Endodermal cell (in vitro differentiated cells): Measurements from ENCODE around the gene DNM3. TPM values are rescaled to one million over a fixed set of nuclear protein-coding genes. Genes with fewer than 3 reads are reported as not detected.

Experiments used
- DNase-seq: peaks from one replicate; pipeline ENCODE4 v3.0.0-alpha.2; 2017
- H3K27ac ChIP-seq: 2 replicates; pipeline ENCODE4 v1.5.1; 2013; ENCODE audit warnings: mild to moderate bottlenecking, low read depth, low read length, moderate library complexity
- H3K27me3 ChIP-seq: 2 replicates; pipeline ENCODE4 v1.6.1; 2013; ENCODE audit warnings: mild to moderate bottlenecking, low read length, moderate library complexity; ENCODE audit not compliant: insufficient read depth, control insufficient read depth, poor library complexity, severe bottlenecking
- H3K36me3 ChIP-seq: 2 replicates; pipeline ENCODE4 v1.7.0; 2013; ENCODE audit warnings: mild to moderate bottlenecking, low read length, moderate library complexity; ENCODE audit not compliant: control insufficient read depth, insufficient read depth
- H3K4me1 ChIP-seq: one replicate; pipeline ENCODE4 v1.7.0; 2013; ENCODE audit warnings: low read length; ENCODE audit not compliant: control insufficient read depth, insufficient read depth
- H3K4me3 ChIP-seq: 2 replicates; pipeline ENCODE4 v1.5.1; 2013; ENCODE audit warnings: mild to moderate bottlenecking, low read length, moderate library complexity
- H3K9ac ChIP-seq: 2 replicates; pipeline ENCODE4 v1.6.1; 2013; ENCODE audit warnings: mild to moderate bottlenecking, low read length, moderate library complexity; ENCODE audit not compliant: poor library complexity, severe bottlenecking; ENCODE audit errors: extremely low read depth
- H3K9me3 ChIP-seq: 2 replicates; pipeline ENCODE4 v1.6.1; 2013; ENCODE audit warnings: mild to moderate bottlenecking, low read length, moderate library complexity; ENCODE audit not compliant: control insufficient read depth
- H3K27ac Mint-ChIP-seq: 2 replicates; pipeline ENCODE4 v1.8.0; 2020; ENCODE audit warnings: mixed read lengths
- H3K27me3 Mint-ChIP-seq: 2 replicates; pipeline ENCODE4 v1.8.0; 2021; ENCODE audit warnings: mild to moderate bottlenecking, mixed read lengths; ENCODE audit not compliant: insufficient read depth
- H3K36me3 Mint-ChIP-seq: 2 replicates; pipeline ENCODE4 v1.8.0; 2020; ENCODE audit warnings: low read depth, mixed read lengths
- H3K4me1 Mint-ChIP-seq: 2 replicates; pipeline ENCODE4 v1.8.0; 2020; ENCODE audit warnings: mixed read lengths
- H3K4me3 Mint-ChIP-seq: 2 replicates; pipeline ENCODE4 v1.8.0; 2020; ENCODE audit warnings: mild to moderate bottlenecking, moderate library complexity, mixed read lengths
- H3K9me3 Mint-ChIP-seq: 2 replicates; pipeline ENCODE4 v1.8.0; 2020; ENCODE audit warnings: mild to moderate bottlenecking, mixed read lengths
- WGBS, 2 experiments: methylation state at CpG; one replicate each; pipeline versions ENCODE4 v1.1.5 to v1.1.7; 2013; ENCODE audit warnings: missing lambda C conversion rate in 2 of 2, mixed read lengths in 1 of 2; ENCODE audit not compliant: insufficient coverage in 1 of 2, insufficient read length in 1 of 2; 5-methylcytosine and 5-hydroxymethylcytosine counted together
- total RNA-seq, 2 donors: library from RNA; stranded (reverse); fragmentation: NEBNext Ultra II Directional in 1 of 2; extraction: Animal tissue kit (Norgen Biotek cat#: 25700) in 1 of 2; gene quantifications; 2 replicates in 1 of 2; 3 replicates in 1 of 2; pipeline ENCODE4 v1.2.1, GENCODE V29; 2021
- TF ChIP-seq, protein P1 (sequence below): fragments of 200-600 bp; sonication (generic); conservative IDR thresholded peaks from 2 replicates; pipeline ENCODE4 v1.5.0; 2021; ENCODE audit warnings: antibody characterized with exemption, mild to moderate bottlenecking

DNM3 gene
- total RNA-seq, 2 donors from 2014 or later, result 0.53 to 1.8 TPM

DNA sequence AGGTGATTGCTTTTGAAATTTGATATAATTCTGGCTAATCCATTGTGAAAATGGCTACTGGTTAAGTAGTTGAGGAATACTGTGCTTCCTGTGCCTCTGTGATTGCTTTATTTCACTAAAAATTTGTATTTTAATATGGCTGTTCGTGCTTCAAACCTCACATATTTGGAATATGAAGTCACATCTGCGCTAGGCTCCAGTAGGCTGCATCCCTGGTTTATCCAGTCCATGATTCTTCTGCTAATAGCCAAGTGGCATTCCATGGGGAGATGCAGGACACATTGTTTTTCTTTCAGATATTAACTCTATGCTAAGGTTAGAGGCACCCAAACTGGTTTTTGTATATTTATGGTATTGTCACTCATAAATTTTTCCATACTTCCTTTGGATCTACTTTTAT is 25.9 kb downstream of the DNM3 start:
- no peaks in the 10 kb centered on the region for H3K9me3 ChIP-seq
- Mint-ChIP-seq H3K27me3 (no peaks in the 10 kb centered on the region), H3K4me1 (peaks cover 4% of the 10 kb centered on the region), H3K36me3 (no peaks in the 10 kb centered on the region), H3K4me3 (no peak overlapping the region), H3K9me3 (no peaks in the 10 kb centered on the region), H3K27ac (no peak overlapping the region)
- 91 to 93% methylated on average over 2 of the region's 2 CpGs for WGBS, 2 experiments
- TF ChIP-seq, protein P1, sequence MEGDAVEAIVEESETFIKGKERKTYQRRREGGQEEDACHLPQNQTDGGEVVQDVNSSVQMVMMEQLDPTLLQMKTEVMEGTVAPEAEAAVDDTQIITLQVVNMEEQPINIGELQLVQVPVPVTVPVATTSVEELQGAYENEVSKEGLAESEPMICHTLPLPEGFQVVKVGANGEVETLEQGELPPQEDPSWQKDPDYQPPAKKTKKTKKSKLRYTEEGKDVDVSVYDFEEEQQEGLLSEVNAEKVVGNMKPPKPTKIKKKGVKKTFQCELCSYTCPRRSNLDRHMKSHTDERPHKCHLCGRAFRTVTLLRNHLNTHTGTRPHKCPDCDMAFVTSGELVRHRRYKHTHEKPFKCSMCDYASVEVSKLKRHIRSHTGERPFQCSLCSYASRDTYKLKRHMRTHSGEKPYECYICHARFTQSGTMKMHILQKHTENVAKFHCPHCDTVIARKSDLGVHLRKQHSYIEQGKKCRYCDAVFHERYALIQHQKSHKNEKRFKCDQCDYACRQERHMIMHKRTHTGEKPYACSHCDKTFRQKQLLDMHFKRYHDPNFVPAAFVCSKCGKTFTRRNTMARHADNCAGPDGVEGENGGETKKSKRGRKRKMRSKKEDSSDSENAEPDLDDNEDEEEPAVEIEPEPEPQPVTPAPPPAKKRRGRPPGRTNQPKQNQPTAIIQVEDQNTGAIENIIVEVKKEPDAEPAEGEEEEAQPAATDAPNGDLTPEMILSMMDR, result no peak
- no peaks in the 10 kb centered on the region for H3K36me3 ChIP-seq
- no peaks in the 10 kb centered on the region for H3K27me3 ChIP-seq
- no peak overlapping the region for H3K4me3 ChIP-seq
- H3K9ac ChIP-seq, result no peak overlapping the region
- H3K27ac ChIP-seq, result no peak overlapping the region
- DNase-seq, result no peak
- H3K4me1 ChIP-seq, result no peaks in the 10 kb centered on the region

DNA sequence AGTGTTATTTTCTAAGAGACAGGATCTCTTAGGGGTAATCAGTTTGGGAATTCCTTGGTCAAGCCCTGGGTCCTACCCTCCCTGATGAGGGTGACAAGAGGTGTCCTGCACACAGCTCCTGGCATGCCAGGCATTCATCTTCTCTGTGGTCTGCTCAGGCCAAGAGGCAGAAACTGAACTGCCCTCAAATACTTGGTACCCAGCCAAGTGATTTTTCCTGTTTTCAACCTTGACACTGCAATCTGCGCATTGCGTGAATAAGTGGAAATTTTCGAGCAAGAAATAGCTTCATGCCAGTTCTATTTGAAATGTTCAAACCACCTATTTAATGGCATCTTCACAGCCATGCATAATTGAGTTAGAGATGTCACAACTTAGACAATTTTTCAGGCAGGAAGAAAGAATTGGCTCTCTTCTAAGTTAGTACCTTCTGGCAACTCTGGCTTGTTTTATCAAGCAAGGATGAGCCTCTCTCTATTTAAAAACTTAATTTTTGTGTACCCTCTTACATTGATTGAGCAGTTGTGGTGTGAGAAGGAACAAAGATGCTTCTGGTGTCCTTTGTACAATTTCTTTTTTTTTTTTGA is 27.0 kb downstream of the DNM3 start:
- Mint-ChIP-seq H3K4me3 (no peak overlapping the region), H3K9me3 (no peaks in the 10 kb centered on the region), H3K27me3 (no peaks in the 10 kb centered on the region), H3K4me1 (peaks cover 8% of the 10 kb centered on the region), H3K27ac (no peak overlapping the region), H3K36me3 (no peaks in the 10 kb centered on the region)
- H3K9ac ChIP-seq, result no peak overlapping the region
- H3K27me3 ChIP-seq, result no peaks in the 10 kb centered on the region
- TF ChIP-seq, protein P1, result no peak
- H3K9me3 ChIP-seq, result no peaks in the 10 kb centered on the region
- no peak for DNase-seq
- WGBS, 2 experiments, result 93 to 95% methylated on average over 3 of the region's 3 CpGs
- H3K4me1 ChIP-seq, result no peaks in the 10 kb centered on the region
- no peaks in the 10 kb centered on the region for H3K36me3 ChIP-seq
- H3K27ac ChIP-seq, result no peak overlapping the region
- H3K4me3 ChIP-seq, result no peak overlapping the region

DNA sequence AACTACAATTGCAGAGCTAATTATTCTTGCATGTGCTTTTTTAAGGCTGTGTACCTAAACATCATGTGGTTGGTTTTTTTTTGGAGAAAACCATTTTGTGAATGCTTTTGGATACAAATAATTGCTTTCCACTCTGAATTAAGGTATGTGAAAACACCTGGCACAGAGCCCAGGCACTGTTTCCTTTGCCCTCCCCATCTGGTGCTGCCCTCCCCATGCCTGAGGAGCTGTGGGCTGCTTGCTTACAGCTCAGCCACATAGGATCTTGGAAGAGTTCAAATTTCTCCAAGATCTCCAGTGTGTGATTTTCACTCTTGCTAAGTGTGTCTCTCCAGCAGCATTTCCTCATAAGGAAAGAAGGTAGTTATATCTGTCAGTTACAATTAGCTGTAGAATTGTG is 27.8 kb downstream of the DNM3 start:
- no peak for DNase-seq
- peaks cover 8% of the 10 kb centered on the region for H3K4me1 Mint-ChIP-seq
- H3K27ac ChIP-seq, result no peak overlapping the region
- no peaks in the 10 kb centered on the region for H3K27me3 ChIP-seq
- no peaks in the 10 kb centered on the region for H3K4me1 ChIP-seq
- no peak overlapping the region for H3K4me3 ChIP-seq
- H3K4me3 Mint-ChIP-seq, result no peak overlapping the region
- TF ChIP-seq, protein P1, result no peak
- H3K36me3 ChIP-seq, result no peaks in the 10 kb centered on the region
- no peaks in the 10 kb centered on the region for H3K36me3 Mint-ChIP-seq
- no peak overlapping the region for H3K9ac ChIP-seq
- H3K27ac Mint-ChIP-seq, result no peak overlapping the region
- H3K9me3 Mint-ChIP-seq, result no peaks in the 10 kb centered on the region
- H3K9me3 ChIP-seq, result no peaks in the 10 kb centered on the region
- no peaks in the 10 kb centered on the region for H3K27me3 Mint-ChIP-seq
